ENCODE data around the gene CNDP2.
"Not testable (repeated sequence)": the region's sequence is repeated elsewhere in the genome, so short reads cannot be mapped to it uniquely, and the experiment has no call there.

CNDP2 gene

GRCh38 chr18:74499633-74500032, 3.5 kb downstream of the CNDP2 start:
- DNase-seq (ENCODE audit: low read depth, low spot score) = no peak
- H3K4me1 ChIP-seq (ENCODE audit: control insufficient read depth, insufficient read depth, low read length) = no peaks in the 10 kb centered on the region; the same call in 1 of the 2 replicates
- H3K27ac ChIP-seq (ENCODE audit: low read length) = no peak overlapping the region
- no peaks in the 10 kb centered on the region for H3K27me3 ChIP-seq (ENCODE audit: control insufficient read depth, insufficient read depth, low read length)
- WGBS (ENCODE audit: insufficient coverage, insufficient read length) = no CpG with 5 or more reads among the region's 9 CpGs
- H3K9me3 ChIP-seq (ENCODE audit: control insufficient read depth, insufficient read depth, low read length) = no peaks in the 10 kb centered on the region
- H3K4me3 ChIP-seq (ENCODE audit: low read length) = no peak overlapping the region
- H3K36me3 ChIP-seq (ENCODE audit: control insufficient read depth, insufficient read depth, low read length) = peaks cover 7% of the 10 kb centered on the region; the same call in 1 of the 2 replicates

- no peaks in the 10 kb centered on the region; the same call in 1 of the 2 replicates for H3K4me1 ChIP-seq (ENCODE audit: control insufficient read depth, insufficient read depth, low read length)
- H3K4me3 ChIP-seq (ENCODE audit: low read length) = no peak overlapping the region
- no peaks in the 10 kb centered on the region for H3K9me3 ChIP-seq (ENCODE audit: control insufficient read depth, insufficient read depth, low read length)
- H3K27me3 ChIP-seq (ENCODE audit: control insufficient read depth, insufficient read depth, low read length) = no peaks in the 10 kb centered on the region
- DNase-seq (ENCODE audit: low read depth, low spot score) = no peak
- peaks cover 10% of the 10 kb centered on the region; the same call in 1 of the 2 replicates for H3K36me3 ChIP-seq (ENCODE audit: control insufficient read depth, insufficient read depth, low read length)
- WGBS (ENCODE audit: insufficient coverage, insufficient read length) = no CpG with 5 or more reads among the region's 6 CpGs
- no peak overlapping the region for H3K27ac ChIP-seq (ENCODE audit: low read length)
Observed at GRCh38 chr18:74500372-74500771, 4.2 kb downstream of the CNDP2 start.

- not testable (repeated sequence) for H3K27ac ChIP-seq (ENCODE audit: low read length); H3K4me1 ChIP-seq (ENCODE audit: control insufficient read depth, insufficient read depth, low read length); DNase-seq (ENCODE audit: low read depth, low spot score); H3K9me3 ChIP-seq (ENCODE audit: control insufficient read depth, insufficient read depth, low read length); H3K4me3 ChIP-seq (ENCODE audit: low read length); H3K27me3 ChIP-seq (ENCODE audit: control insufficient read depth, insufficient read depth, low read length)
- no CpG with 5 or more reads among the region's 8 CpGs for WGBS (ENCODE audit: insufficient coverage, insufficient read length)
- H3K36me3 ChIP-seq (ENCODE audit: control insufficient read depth, insufficient read depth, low read length) = peaks cover 11% of the 10 kb centered on the region; the same call in 1 of the 2 replicates
Observed at GRCh38 chr18:74500774-74501173, 4.6 kb downstream of the CNDP2 start.

GRCh38 chr18:74501386-74501785, 5.2 kb downstream of the CNDP2 start:
- WGBS (ENCODE audit: insufficient coverage, insufficient read length) = no CpG with 5 or more reads among the region's 4 CpGs
- no peak for DNase-seq (ENCODE audit: low read depth, low spot score)
- Histone ChIP-seq H3K27me3 (ENCODE audit: control insufficient read depth, insufficient read depth, low read length) (no peaks in the 10 kb centered on the region), H3K4me3 (ENCODE audit: low read length) (no peak overlapping the region), H3K27ac (ENCODE audit: low read length) (no peak overlapping the region), H3K9me3 (ENCODE audit: control insufficient read depth, insufficient read depth, low read length) (no peaks in the 10 kb centered on the region), H3K36me3 (ENCODE audit: control insufficient read depth, insufficient read depth, low read length) (peaks cover 12% of the 10 kb centered on the region; the same call in 1 of the 2 replicates), H3K4me1 (ENCODE audit: control insufficient read depth, insufficient read depth, low read length) (no peaks in the 10 kb centered on the region; the same call in 1 of the 2 replicates)

- Histone ChIP-seq H3K4me3 (ENCODE audit: low read length) (no peak overlapping the region), H3K36me3 (ENCODE audit: control insufficient read depth, insufficient read depth, low read length) (peaks cover 20% of the 10 kb centered on the region; the same call in 1 of the 2 replicates), H3K9me3 (ENCODE audit: control insufficient read depth, insufficient read depth, low read length) (no peaks in the 10 kb centered on the region), H3K27ac (ENCODE audit: low read length) (no peak overlapping the region), H3K4me1 (ENCODE audit: control insufficient read depth, insufficient read depth, low read length) (peaks cover 1% of the 10 kb centered on the region; the same call in 1 of the 2 replicates), H3K27me3 (ENCODE audit: control insufficient read depth, insufficient read depth, low read length) (no peaks in the 10 kb centered on the region)
- no CpG with 5 or more reads among the region's 4 CpGs for WGBS (ENCODE audit: insufficient coverage, insufficient read length)
- no peak for DNase-seq (ENCODE audit: low read depth, low spot score)
Observed at GRCh38 chr18:74503137-74503536, 7.0 kb downstream of the CNDP2 start.

- no peaks in the 10 kb centered on the region for H3K27me3 ChIP-seq (ENCODE audit: control insufficient read depth, insufficient read depth, low read length)
- H3K9me3 ChIP-seq (ENCODE audit: control insufficient read depth, insufficient read depth, low read length) = no peaks in the 10 kb centered on the region
- no CpG with 5 or more reads among the region's 16 CpGs for WGBS (ENCODE audit: insufficient coverage, insufficient read length)
- H3K4me1 ChIP-seq (ENCODE audit: control insufficient read depth, insufficient read depth, low read length) = peaks cover 1% of the 10 kb centered on the region; the same call in 1 of the 2 replicates
- H3K27ac ChIP-seq (ENCODE audit: low read length) = no peak overlapping the region
- no peak for DNase-seq (ENCODE audit: low read depth, low spot score)
- H3K4me3 ChIP-seq (ENCODE audit: low read length) = no peak overlapping the region
- H3K36me3 ChIP-seq (ENCODE audit: control insufficient read depth, insufficient read depth, low read length) = peaks cover 34% of the 10 kb centered on the region
Observed at GRCh38 chr18:74505776-74506175, 9.6 kb downstream of the CNDP2 start.

GRCh38 chr18:74506448-74507084, 10.4 kb downstream of the CNDP2 start:
- Histone ChIP-seq H3K27me3 (ENCODE audit: control insufficient read depth, insufficient read depth, low read length) (no peaks in the 10 kb centered on the region), H3K9me3 (ENCODE audit: control insufficient read depth, insufficient read depth, low read length) (no peaks in the 10 kb centered on the region), H3K4me3 (ENCODE audit: low read length) (no peak overlapping the region), H3K4me1 (ENCODE audit: control insufficient read depth, insufficient read depth, low read length) (peaks cover 1% of the 10 kb centered on the region; the same call in 1 of the 2 replicates), H3K27ac (ENCODE audit: low read length) (no peak overlapping the region), H3K36me3 (ENCODE audit: control insufficient read depth, insufficient read depth, low read length) (peaks cover 33% of the 10 kb centered on the region)
- WGBS (ENCODE audit: insufficient coverage, insufficient read length) = no CpG with 5 or more reads among the region's 11 CpGs
- no peak for DNase-seq (ENCODE audit: low read depth, low spot score)

GRCh38 chr18:74507097-74507881, 11.1 kb downstream of the CNDP2 start:
- WGBS (ENCODE audit: insufficient coverage, insufficient read length) = no CpG with 5 or more reads among the region's 23 CpGs
- H3K27ac ChIP-seq (ENCODE audit: low read length) = no peak overlapping the region
- peaks cover 1% of the 10 kb centered on the region; the same call in 1 of the 2 replicates for H3K4me1 ChIP-seq (ENCODE audit: control insufficient read depth, insufficient read depth, low read length)
- no peak for DNase-seq (ENCODE audit: low read depth, low spot score)
- H3K27me3 ChIP-seq (ENCODE audit: control insufficient read depth, insufficient read depth, low read length) = no peaks in the 10 kb centered on the region
- H3K9me3 ChIP-seq (ENCODE audit: control insufficient read depth, insufficient read depth, low read length) = no peaks in the 10 kb centered on the region
- H3K36me3 ChIP-seq (ENCODE audit: control insufficient read depth, insufficient read depth, low read length) = peaks cover 38% of the 10 kb centered on the region
- H3K4me3 ChIP-seq (ENCODE audit: low read length) = no peak overlapping the region

- no peak overlapping the region for H3K4me3 ChIP-seq (ENCODE audit: low read length)
- H3K4me1 ChIP-seq (ENCODE audit: control insufficient read depth, insufficient read depth, low read length) = peaks cover 1% of the 10 kb centered on the region; the same call in 1 of the 2 replicates
- no peaks in the 10 kb centered on the region for H3K9me3 ChIP-seq (ENCODE audit: control insufficient read depth, insufficient read depth, low read length)
- WGBS (ENCODE audit: insufficient coverage, insufficient read length) = no CpG with 5 or more reads among the region's 14 CpGs
- H3K27me3 ChIP-seq (ENCODE audit: control insufficient read depth, insufficient read depth, low read length) = no peaks in the 10 kb centered on the region
- peaks cover 41% of the 10 kb centered on the region for H3K36me3 ChIP-seq (ENCODE audit: control insufficient read depth, insufficient read depth, low read length)
- DNase-seq (ENCODE audit: low read depth, low spot score) = no peak
- no peak overlapping the region for H3K27ac ChIP-seq (ENCODE audit: low read length)
Observed at GRCh38 chr18:74507927-74508326, 11.8 kb downstream of the CNDP2 start.

GRCh38 chr18:74508366-74508765, 12.2 kb downstream of the CNDP2 start:
- no peak overlapping the region for H3K27ac ChIP-seq (ENCODE audit: low read length)
- no CpG with 5 or more reads among the region's 9 CpGs for WGBS (ENCODE audit: insufficient coverage, insufficient read length)
- no peak for DNase-seq (ENCODE audit: low read depth, low spot score)
- H3K4me3 ChIP-seq (ENCODE audit: low read length) = no peak overlapping the region
- no peaks in the 10 kb centered on the region for H3K27me3 ChIP-seq (ENCODE audit: control insufficient read depth, insufficient read depth, low read length)
- no peaks in the 10 kb centered on the region for H3K9me3 ChIP-seq (ENCODE audit: control insufficient read depth, insufficient read depth, low read length)
- peaks cover 1% of the 10 kb centered on the region; the same call in 1 of the 2 replicates for H3K4me1 ChIP-seq (ENCODE audit: control insufficient read depth, insufficient read depth, low read length)
- peaks cover 45% of the 10 kb centered on the region for H3K36me3 ChIP-seq (ENCODE audit: control insufficient read depth, insufficient read depth, low read length)
